ENCODE results near the gene ZNF740.

- peak; percentile 47; the same call in 1 of the 2 replicates for TF ChIP-seq POLR2AphosphoS5 (IDR thresholded peaks at IDR 0.05; ENCODE audit: low read depth, low read length)
- no peak; a peak in 1 of 3 replicates for TF ChIP-seq EP300 (IDR thresholded peaks at IDR 0.05; ENCODE audit: borderline replicate concordance in 1 of 2, low read depth in 2 of 2, low read length in 2 of 2)
- TF ChIP-seq GTF2F1 (IDR thresholded peaks at IDR 0.05; ENCODE audit: borderline replicate concordance, low read depth, low read length): no peak
- no peak for TF ChIP-seq CTCF (IDR thresholded peaks at IDR 0.05; ENCODE audit: control extremely low read depth in 1 of 3, insufficient read depth in 1 of 3, low read depth in 1 of 3, low read length in 3 of 3)
- TF ChIP-seq CBX5 (IDR thresholded peaks at IDR 0.05; ENCODE audit: low read depth, low read length): no peak
- peak; percentile 40; the same call in 1 of the 2 replicates for TF ChIP-seq TAF1 (IDR thresholded peaks at IDR 0.05; ENCODE audit: low read depth, low read length)
- no peak for TF ChIP-seq CHD2 (IDR thresholded peaks at IDR 0.05; ENCODE audit: low read length)
These were observed 36.8 kb downstream of the ZNF740 start for GRCh38 chr12:53217051-53217930.
